Measurements from ENCODE around the gene RHOH.

Gene RHOH

DNA sequence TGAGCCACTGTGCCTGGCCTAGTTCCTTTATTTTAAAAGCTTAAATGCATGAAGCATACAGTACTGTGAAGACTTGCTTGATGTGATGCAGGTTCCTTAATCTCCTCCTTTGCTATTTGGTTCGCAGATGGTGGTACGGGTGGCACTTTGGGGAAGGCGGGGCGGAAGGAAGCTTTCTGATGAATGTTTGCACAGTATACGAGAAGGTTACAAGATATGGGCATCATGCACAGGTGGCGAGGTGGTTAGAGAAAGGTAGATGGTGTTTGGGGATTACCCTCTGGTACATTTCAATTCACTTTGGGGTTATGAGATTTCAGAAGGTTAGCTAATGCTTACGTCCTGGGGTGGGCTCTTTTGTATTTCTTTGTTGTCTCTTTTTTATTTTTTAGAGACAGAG lies 17.2 kb downstream of the RHOH start:
- DNase-seq (ENCODE audit: low spot score): no peak
- Histone ChIP-seq H3K27ac (no peak overlapping the region), H3K4me3 (no peak overlapping the region)
- TF ChIP-seq, protein P1, sequence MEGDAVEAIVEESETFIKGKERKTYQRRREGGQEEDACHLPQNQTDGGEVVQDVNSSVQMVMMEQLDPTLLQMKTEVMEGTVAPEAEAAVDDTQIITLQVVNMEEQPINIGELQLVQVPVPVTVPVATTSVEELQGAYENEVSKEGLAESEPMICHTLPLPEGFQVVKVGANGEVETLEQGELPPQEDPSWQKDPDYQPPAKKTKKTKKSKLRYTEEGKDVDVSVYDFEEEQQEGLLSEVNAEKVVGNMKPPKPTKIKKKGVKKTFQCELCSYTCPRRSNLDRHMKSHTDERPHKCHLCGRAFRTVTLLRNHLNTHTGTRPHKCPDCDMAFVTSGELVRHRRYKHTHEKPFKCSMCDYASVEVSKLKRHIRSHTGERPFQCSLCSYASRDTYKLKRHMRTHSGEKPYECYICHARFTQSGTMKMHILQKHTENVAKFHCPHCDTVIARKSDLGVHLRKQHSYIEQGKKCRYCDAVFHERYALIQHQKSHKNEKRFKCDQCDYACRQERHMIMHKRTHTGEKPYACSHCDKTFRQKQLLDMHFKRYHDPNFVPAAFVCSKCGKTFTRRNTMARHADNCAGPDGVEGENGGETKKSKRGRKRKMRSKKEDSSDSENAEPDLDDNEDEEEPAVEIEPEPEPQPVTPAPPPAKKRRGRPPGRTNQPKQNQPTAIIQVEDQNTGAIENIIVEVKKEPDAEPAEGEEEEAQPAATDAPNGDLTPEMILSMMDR (IDR thresholded peaks at IDR 0.05): no peak

DNA sequence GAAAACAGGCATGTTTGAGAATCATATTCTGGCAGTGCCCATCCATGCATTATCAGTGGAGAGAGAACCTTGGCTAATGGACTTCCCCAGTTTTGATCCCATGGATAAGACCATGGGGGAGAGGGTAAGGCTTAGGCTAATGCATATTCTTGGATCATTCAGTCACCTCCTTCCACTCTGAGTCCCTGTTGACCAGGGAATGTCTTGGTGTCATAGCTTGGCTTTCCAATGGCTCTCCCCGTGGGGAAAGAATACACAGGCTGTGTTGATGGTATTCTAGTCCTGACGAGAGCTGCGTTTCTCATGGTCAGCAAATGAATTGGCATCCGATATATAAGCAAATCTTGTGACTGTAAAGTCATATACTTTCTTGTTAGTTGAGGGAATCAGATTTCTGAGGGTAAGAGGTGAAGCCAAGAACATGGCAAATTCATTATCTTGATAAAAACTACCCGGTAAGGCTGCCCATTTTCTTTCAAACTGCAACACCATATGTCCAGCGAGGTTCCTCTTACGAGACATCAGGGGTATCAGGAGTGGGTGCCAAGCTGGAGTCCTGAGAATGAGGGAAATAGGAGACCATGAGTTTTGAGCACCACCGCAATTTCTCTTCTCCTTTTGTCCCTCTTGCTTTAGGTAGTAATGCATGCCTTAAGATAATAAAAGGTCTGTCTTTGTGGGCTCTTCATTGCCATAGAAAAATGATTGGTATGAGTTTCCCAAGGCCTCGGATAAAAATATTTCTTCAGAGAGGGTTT lies 18.0 kb downstream of the RHOH start:
- TF ChIP-seq, protein P1 (IDR thresholded peaks at IDR 0.05): no peak
- no peak overlapping the region for H3K27ac ChIP-seq
- DNase-seq (ENCODE audit: low spot score): no peak
- H3K4me3 ChIP-seq: no peak overlapping the region

DNA sequence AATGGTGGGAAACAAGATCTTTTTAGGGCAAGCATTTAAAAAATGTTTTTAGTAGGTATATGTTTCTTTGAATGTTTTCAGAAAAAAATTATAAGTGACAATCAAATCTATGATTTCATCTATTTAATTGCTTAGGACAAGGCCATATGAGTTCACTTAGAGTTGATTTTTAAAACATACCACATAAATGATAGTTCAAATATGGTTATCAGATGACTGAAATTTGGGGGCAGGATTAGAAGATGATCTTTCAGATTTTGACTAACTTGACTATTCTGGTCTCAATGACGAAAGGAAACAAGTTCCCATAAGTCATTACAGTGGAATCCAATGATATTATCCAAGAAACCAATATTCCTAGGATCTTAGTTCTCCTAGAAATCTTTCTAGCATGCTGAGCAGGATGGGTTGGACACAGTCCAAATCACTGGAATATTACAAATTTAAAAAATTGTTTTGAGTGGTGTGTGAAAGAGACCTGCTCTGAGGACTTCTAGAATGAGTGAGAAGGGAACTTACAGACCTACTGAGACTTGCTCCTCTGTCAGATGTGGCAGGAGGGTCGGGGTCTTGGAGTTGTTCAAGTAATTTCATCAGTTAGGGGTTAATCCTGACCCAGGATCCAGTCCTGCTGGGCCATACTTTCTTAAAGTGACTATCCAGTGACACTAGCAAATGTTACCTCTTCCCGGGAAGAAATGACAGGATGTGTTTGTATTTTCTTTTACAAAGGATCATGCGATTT lies 20.0 kb downstream of the RHOH start:
- TF ChIP-seq, protein P1 (IDR thresholded peaks at IDR 0.05): no peak
- H3K27ac ChIP-seq: no peak overlapping the region
- H3K4me3 ChIP-seq: no peak overlapping the region
- DNase-seq (ENCODE audit: low spot score): no peak

DNA sequence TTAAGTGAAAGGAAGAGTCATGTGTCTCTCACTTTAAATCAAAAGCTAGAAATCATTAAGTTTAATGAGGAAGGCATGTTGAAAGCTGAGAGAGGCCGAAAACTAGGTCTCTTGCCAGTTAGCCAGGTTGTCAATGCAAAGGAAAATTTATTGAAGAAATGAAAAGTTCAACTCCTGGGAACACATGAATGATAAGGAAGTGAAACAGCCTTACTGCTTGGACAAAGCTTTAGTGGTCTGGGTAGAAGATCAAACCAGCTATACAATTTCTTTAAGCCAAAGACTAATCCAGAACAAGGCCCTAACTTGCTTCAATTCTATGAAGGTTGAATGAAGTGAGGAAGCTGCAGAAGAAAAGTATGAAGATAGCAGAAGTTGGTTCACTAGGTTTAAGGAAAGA lies 24.9 kb downstream of the RHOH start:
- DNase-seq (ENCODE audit: low spot score): no peak
- TF ChIP-seq, protein P1 (IDR thresholded peaks at IDR 0.05): no peak
- no peak overlapping the region for H3K27ac ChIP-seq
- H3K4me3 ChIP-seq: no peak overlapping the region

DNA sequence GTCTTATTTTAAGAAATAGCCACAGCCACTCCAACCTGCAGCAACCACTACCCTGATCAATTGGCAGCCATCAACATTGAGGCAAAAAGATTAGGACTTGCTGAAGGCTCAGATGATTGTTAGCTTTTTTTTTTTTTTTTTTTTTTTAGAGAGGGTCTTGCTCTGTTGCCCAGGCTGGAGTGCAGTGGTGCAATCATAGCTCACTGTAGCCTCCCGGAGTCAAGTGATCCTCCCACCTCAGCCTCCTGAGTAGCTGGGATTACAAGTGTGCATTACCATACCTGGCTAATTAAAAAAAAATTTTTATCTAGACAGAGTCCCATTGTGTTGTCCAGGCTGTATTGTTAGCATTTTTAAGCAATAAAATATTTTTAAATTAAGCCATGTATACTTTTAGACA lies 26.5 kb downstream of the RHOH start:
- TF ChIP-seq, protein P1 (IDR thresholded peaks at IDR 0.05): no peak
- Histone ChIP-seq H3K4me3 (no peak overlapping the region), H3K27ac (no peak overlapping the region)

DNA sequence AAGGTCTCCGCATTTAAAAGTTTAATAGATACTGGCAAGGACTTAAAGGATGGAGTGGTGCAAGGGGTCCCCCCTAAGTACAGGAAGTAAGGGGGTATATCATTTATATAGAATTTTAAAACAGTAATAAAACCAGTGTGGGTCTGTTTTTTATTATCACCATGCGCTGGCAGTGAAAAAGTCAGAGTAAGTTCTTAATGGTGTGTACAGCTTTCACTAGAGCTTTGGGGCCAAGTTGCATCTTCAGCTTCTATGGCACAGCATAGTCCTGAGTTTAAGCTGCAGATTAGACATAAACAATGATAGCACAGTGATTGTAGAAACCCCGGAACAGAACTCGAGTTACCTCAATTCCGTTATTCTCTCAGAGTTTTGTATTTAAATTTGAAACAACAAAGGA lies 27.6 kb downstream of the RHOH start:
- no peak for DNase-seq (ENCODE audit: low spot score)
- Histone ChIP-seq H3K27ac (no peak overlapping the region), H3K4me3 (no peak overlapping the region)
- TF ChIP-seq, protein P1 (IDR thresholded peaks at IDR 0.05): no peak

More for the DNA sequence above, 26.5 kb downstream of the RHOH start:
- no peak for DNase-seq (ENCODE audit: low spot score)

DNA sequence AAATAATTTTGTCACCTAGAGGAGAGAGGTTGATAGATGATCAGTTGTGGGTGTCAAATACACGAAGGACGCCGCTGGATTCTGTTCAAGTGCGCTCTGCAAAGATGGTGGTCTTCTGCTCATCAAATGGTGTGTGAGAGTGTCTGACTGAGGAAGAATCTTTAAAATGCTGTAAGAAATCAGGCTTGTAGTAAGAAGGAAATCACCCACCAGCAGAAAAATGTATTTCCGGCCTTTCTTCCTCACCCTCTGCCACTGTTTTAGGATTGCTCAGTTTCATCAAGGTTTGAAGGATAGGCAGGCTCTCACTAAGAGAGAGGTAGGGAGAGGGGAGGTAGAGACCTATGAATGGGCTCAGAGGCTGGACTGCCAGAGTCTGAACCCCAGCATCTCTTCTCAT lies 28.7 kb downstream of the RHOH start:
- DNase-seq (ENCODE audit: low spot score): no peak
- TF ChIP-seq, protein P1 (IDR thresholded peaks at IDR 0.05): no peak
- Histone ChIP-seq H3K27ac (no peak overlapping the region), H3K4me3 (no peak overlapping the region)

Data from coronary artery (tissue), 2 donors.